Renal cortical epithelial cell (primary cell): ENCODE measurements around the gene ELAVL3. TPM values are rescaled to one million over a fixed set of nuclear protein-coding genes. Genes with fewer than 3 reads are reported as not detected.
"Not testable (repeated sequence)": the region's sequence is repeated elsewhere in the genome, so short reads cannot be mapped to it uniquely, and the experiment has no call there.

Experiments used
- DNase-seq: peaks from one replicate; pipeline ENCODE4 v3.0.0-alpha.2; 2011; ENCODE audit warnings: low read depth
- total RNA-seq: library from RNA; depleted of rRNA; stranded (reverse); fragments of >200 nt; gene quantifications from 2 replicates; pipeline ENCODE4 v1.2.3, GENCODE V29; 2014

ELAVL3 gene
- total RNA-seq, 1 donor from 2014 or later = not detected

DNA sequence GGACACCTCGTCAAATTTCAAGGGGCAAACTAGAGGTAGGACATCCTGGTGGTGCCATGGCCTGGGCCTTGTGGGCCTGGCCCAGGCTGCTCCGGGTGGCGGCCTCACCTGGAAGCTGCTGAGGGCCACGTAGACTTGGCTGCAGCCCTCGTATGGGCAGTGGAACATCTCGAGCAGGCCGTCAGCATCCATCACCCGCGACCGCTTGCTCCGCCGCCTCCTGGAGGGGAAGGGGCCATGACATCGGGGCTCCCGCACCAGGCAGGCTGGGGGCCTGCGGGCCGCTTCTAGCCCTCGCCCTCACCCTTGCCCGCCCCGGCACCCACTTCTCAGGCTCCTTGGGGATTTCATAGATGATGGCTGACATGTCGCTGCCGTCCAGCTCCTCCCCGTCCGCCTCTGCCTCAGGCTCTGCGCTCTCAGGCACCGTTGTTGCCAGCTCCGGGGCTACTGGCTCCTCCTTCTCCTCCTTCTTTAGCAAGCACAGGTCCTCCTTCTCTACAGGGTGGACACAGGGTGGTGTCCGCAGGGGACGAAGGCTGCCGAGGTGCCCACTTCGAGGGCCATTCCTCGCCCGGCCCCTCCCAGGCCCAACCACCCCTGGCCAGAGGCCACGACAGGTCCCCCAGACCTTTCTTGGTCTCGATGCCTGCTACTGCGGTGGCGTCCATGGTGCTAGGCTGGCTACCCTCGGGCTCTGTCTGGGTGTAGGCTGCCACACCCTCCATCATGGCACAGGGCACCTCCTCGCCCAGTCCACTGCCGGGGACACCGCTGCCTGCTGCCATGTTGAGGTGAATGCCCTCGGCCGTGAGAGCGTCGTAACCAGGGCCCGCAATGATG, 6.0 kb upstream of the ELAVL3 start:
- DNase-seq = no peak

DNA sequence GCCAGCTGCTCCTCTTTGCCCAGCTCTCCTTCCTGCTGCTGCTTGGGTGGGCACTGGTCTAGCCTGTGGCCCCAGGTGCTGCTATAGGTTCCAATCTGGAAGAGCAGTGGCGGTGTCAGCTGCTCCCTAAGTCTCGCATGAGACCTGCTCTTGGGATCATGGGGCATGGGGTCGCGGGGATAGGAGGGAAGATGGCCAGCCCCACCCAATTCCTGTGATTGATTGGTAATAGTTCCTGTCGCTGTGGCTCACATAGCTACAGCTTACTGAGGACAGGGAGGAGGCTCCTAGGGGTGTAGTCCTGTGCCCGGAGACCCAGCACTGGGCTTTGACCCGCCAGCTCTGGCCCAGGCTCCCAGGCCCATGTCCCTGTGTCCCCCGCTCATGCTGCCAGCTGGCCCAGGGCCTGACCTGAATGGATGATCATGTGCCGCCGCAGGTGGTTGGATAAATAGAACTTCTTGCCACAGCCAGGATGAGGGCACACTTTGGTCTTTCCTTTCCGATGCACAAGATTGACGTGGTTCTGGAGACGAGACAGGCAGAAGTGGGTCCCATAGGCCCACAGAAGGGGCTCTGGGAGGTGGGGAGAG, 4.5 kb upstream of the ELAVL3 start:
- DNase-seq = no peak

DNA sequence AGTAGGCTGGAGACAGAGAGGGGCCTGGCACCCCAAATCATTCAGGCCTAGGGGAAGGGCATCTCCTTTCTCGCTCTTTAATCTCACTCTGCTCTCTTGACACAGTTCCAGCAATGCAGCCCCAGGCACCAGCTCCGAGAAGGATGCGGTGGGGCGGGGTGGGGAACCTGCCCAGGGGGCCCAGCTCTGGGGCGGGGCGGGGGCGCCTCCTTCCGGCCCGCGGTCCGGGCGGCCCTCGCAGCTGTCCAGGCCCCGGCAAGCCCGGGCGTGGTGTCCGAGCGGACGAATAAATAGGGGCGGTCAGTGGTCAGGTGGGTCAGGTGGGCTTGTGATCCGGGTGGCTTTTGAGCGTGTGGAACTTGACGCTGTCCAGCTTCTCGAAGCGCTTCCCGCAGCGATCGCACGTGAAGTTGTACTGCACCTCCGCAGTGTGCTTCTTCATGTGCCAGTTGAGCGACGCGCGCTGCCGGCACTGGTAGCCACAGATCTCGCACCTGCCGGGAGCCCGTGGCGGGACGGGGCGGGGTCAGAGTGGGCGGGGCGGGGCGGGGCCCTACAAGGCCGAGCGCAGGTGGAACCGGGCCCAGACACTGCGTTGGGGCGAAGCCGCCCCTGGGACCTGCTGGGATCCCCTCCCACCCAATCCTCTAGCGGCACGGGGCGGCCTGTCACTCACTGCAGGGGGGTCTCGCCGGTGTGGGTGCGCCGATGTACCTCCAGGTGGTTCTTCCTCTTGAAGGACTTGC, 2.7 kb upstream of the ELAVL3 start:
- no peak for DNase-seq

DNA sequence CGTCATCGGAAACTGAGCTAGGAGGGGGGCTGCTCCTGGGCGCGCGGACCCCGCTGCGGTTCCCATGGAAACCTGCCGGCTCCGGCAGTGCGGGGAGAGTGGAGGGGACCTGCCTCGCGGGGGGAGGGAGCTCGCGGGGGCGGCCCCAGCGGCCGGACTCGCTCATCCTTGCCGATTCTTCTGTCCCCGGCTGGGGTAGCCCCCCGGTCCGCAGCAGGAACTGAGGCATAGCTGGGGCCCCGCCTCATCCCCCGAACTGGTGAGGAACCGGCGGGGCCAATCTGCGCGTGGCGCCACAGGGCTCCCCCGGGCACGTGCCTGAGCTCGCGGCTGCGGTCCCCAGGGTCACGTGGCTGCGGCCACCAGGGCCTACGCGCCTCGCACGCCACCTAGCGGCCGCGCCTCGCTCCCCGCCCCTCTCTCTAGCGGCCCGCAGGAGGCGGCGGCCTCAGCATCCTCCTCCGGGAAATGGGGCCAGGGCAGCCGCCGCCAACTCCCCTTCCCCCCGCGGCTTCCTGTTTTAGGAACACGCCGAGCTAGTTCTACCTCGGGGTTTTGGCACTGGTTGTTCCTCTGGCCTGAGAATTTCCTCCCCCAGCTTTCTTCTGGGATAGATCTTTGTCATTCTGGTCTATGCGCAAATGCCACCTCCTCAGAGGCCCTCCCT, 1.7 kb upstream of the ELAVL3 start:
- DNase-seq = no peak

DNA sequence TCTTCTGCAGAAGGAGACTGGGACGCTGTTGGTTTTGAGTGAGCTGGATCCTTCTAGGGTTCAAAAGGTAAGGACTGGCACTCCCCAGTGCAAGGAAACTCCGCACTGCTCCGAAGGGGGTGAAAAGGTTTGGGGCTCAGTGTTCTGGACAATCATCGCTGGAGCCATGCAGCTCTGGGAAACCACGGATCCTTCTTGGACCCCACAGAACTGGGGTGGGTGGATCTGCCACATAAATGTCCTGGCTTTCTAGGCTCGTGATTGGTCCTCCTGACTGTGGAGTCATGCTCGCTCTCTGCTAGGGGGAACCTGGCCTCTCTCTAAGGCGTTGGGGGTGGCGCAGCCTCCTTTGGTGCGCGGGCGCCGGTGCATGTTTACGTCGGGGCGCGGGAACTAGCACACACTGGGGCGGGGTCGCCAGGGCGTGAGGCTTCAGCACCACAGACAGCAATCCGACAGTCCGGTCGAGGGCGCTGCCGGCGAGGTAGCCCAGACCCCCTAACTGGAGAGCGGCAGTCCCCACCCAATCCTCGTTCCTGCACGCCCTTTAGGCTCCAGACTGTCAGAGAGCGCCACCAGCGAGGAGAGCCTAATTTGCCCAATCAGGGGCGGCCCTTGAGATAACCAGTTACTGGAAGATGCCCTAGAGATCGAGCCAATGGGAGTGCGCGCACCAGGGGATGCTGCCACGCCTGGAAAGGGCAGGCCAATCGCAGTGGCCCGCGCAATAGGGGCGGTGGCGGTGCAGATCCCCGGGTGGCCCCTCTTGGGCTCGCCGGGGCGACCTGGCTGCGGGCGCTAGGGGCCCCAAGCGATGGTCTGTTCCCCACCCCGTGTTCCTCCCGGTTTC, 913 bp upstream of the ELAVL3 start:
- DNase-seq = peak; percentile 45

DNA sequence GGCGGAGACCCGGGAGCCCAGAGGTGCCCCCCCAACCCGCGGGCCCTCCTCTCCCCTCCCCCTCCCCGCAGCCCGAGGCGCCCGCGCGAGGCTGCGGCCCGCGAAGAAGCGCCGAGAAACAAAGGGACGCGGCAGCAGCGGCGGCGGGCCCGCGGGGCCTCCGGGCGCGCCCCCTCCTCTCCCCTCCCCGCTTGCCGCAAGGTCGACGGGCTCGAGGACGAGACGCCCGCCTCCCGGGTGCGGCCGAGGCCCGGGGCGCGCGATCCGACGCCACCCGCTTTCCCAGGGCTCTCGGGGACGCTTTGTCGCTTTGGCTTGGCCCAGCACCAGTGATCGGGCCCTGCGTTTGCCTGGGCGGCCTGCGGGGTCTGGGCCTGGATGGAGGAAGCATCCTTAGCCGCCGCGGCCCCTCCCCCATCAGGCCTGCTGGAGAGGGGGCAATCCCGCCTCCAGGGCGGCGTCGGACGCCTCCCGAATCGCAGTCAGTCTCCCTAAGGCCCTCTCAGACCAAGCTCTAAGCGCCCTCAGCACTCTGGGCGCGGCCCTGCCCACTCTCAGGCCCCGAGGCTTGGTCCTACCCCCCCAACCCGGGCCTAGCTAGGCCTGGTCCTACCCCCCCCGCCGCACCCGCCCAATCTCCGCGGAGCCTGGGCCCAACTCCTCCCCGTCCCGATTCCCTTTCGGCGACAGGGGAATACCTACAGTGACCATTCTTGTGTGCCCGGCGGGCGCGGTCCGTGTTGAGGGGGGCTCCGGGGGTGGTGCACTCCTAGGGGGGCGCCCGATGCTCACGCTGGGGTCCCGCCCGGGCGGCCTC, 740 bp downstream of the ELAVL3 start:
- DNase-seq = no peak

DNA sequence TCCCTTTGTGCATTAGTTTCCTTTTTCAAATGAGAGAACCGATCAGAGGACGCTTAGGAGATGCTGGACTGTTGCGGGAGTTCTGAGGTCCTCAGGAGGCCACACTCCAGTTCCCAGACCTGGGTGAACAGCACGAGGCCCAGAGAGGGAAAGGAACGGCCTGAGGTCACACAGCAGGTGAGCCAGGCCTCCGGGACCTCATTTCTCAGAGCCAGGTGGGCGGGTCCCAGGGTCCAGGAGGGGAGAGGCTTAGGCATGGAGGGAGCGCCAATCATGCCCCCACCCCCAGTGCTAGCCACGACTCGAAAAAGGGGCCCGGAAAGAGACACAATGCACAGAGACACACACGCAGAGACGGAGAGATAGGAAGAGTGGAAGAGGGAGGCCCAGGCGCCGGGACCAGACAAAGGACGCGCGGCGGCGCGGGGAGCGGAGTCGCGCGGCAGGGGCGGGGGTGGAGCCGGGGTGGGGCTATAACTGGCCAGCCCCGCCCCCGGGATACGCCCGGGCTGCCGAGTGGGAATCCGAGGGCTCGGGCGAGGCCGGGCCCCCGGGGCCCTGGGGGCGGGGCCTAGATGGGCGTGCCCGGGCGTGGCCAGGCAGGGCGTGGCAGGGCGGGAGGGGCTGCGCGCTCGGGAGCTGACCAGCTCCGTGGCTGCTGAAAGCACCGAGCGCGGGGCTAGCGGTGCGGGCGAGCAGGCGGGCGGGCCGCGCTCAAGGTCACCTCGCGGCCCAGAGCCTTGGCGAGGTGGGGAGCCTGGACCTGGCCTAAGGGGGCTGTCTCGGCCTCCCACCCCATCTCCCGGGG, 1.6 kb downstream of the ELAVL3 start:
- DNase-seq = no peak

DNA sequence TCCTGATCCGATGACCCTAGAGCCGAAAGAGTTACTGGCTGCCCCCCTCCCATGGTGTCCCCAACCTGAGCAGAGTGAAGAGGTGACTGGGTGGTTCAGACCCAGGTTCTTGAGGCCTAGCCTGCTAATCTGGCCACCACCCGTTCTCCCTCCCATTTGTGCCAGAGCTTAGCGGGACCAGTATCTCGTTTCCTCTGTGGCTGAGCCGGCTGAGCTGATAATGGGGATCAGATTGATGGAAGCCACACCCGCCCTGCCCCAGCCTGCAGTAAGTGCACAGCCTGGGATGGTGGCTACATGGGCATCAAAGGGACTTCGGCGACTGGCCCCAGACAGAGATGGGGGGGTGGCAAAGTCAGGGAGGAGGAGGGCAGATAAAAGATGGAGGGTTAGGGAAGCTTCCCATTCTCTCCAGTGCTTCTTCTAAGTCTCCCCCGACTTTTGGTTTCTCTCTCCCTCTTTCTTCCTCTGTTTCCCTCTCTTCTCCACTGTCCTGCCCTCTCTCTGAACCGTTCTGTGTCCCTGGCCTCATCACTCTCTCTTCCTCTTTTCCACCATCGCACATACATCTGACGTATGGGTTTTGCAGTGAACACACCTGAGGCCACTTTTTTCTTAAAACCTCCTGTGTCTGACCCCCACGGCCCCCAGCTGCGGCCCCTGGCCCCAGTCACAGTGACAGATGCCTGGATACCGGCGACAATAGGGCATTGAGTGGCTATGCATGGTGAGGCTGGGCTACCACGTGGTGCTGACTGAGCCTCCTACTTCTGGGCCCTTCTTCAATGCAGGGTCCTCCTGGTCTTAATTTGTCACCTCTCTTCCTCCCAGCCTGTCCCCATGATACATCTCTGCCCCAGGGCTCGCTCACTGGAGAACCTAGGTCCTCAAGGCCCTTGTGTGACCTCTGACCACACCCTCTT, 2.4 kb downstream of the ELAVL3 start:
- DNase-seq = no peak

DNA sequence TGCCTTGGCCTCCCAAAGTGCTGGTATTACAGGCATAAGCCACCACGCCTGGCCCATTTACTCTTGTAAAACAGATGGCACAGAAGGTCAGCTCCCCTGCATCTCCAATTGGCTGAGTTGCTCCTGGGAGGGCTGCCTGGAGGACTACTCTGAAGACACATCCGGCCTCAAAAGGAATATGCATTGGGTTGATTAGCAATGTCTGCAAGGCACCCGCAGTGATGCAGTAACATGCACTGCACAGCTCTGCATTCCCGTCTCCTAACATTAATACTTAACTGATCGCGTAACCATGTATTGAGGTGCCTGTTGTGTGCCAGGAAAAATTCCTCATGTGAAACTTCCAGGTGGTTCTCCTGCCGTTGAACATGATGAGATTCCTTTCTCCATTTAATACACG, 5.0 kb downstream of the ELAVL3 start:
- DNase-seq = peak; percentile 25

DNA sequence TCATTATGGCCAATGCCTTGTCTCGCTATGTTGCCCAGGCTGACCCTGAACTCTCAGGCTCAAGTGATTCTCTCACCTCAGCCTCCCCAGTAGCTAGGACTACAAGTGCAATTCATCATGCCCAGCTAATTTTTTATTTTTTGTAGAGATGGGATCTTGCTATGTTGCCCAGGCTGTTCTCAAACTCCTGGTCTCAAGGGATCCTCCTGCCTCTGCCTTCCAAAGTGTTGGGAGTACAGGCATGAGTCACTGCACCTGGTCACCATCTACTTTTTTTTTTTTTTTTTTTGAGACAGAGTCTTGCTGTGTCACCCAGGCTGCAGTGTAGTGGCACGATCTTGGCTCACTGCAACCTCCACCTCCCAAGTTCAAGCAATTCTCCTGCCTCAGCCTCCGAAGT, 5.5 kb downstream of the ELAVL3 start:
- not testable (repeated sequence) for DNase-seq

DNA sequence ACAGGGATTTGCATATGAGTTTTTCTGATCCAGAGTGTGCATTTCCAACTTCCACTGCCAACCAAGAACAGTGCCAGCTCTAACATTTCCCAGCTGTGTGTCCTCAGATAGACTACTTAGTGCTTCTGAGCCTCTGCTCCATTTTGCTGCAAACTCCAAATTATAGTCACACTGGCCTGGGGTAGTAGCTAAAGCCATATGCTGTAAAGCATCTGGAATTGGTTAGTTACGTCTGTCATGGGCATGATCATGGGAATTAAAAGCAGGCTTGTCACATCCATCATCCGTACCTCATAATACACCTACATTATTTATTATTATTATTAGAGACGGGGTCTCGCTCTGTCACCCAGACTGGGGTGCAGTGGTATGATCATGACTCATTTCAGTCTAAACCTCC, 7.1 kb downstream of the ELAVL3 start:
- DNase-seq = no peak

DNA sequence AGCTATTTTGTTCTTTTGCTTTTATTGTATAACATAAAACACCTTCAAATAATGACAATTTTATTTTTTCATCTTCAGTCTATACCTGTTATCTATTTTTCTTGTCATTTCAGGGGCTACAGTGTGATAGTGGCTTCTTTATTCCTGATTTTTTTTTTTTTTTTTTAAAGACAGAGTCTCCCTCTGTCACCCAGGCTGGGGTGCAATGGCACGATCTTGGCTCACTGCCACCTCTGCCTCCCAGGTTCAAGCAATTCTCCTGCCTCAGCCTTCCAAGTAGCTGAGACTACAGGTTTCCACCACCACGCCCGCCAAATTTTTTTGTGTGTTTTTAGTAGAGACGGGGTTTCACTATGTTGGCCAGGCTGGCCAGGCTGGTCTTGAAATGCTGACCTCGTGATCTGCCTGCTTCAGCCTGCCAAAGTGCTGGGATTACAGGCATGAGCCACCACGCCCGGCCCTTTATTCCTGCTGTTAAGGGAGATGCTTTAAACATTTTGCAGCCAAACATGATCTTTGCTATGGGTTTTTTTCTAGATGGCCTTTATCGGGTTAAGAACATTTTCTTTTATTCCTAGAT, 12.5 kb downstream of the ELAVL3 start:
- DNase-seq = not testable (repeated sequence)

DNA sequence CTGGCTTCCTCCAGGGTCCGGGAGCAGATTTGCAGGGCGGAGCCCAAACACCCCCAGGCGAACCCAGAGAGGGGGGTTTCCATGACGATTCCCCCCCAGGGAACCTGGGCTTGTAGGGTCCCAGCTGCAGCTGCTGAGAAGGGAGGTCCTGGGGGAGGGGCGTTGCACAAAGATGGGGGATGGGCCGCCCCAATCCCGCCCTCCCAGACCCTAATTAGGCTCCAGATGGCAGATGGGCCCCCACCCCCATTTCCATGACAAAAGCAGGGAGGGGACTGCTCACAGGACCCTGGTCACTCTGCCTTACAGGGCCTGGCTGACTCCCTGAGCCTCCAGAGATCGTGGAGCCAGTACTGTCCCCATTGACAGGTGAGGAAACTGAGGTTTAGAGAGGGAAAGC, 15.2 kb downstream of the ELAVL3 start:
- DNase-seq = no peak

DNA sequence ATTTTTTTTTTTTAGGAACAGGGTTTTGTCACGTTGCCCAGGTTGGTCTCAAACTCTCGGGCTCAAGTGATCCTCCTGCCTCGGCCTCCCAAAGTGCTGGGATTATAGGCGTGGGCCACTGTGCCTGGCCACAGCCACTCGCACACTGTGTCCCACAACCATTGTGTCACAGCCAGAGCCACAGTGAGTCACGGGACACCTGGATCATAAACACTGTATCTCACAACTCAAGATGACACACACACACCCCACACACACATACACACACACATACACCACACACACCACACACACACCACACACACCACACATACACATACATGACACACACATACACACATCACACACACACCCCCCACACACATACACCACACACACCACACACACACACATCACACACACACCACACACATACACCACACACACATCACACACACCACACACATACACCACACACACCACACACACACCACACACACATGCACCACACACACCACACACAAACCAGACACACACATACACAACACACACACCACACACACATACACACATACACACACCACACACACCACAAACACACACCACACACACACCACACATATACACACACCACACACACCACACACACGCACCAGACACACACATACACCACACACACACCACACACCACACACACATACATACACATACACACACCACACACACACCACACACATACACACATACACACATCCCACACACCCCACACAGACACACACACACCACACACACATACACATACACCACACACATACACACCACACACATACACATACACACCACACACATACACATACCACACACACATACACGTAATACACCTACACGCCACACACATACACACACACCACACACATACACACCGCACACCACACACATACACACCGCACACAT, 16.2 kb downstream of the ELAVL3 start:
- DNase-seq = no peak

DNA sequence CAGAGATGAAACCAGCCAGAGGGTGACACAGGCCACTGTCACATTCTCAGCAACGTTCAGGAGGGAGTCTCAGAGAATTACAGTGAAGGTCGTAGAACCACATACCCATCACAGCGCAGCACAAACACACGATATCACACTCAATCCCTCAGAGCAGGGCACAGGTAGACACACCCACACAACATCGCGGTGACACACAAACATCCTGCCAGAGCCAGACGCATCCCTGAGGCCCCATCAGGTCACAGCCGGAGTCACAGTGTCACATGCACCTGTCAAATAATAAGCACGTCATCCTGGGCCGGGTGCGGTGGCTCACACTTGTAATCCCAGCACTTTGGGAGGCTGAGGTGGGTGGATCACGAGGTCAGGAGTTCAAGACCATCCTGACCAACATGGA, 17.5 kb downstream of the ELAVL3 start:
- DNase-seq = no peak

DNA sequence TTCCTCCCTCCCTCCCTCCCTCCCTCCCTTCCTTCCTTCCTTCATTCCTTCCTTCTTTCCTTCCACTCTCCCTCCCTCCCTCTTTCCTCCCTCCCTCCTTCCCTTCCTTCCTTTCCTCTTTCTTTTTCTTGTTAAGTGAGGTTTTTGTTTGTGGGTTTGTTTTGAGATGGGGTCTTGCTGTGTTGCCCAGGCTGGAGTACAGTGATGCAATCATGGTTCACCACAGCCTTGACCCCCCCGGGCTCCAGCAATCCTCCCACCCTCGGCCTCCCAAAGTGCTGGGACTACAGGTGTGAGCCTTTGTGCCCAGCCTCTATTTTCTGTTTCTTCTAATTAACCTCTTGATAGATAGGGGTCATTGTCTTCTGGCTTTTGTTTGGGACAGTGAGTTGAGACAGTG, 19.4 kb downstream of the ELAVL3 start:
- no peak for DNase-seq

DNA sequence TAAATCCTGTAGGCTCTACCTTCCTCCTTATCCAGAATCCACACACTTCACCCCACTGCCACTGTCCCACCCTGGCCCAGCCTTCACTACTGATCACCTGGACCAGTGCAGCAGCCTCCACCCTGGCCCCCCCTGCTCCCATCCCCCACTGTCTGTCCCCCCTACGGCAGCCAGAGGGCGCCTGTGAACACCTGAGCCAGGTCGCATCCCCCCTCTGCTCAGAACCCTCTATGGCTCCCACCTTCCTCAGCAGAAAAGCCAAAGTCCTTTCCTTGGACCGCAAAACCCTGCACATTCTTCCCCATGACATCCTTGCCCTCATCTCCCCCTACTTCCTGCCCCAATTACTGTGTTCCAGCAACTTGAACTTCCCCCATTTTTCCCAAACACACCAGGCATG, 20.6 kb downstream of the ELAVL3 start:
- no peak for DNase-seq
